HT1080 (cell line): Measurements from ENCODE around the gene SMTN. TPM values are rescaled to one million over a fixed set of nuclear protein-coding genes. Genes with fewer than 3 reads are reported as not detected.
"Not testable (repeated sequence)": the region's sequence is repeated elsewhere in the genome, so short reads cannot be mapped to it uniquely, and the experiment has no call there.

ENCODE experiments used
- DNase-seq: peaks from one replicate; pipeline ENCODE4 v3.0.0-alpha.2; 2015; ENCODE audit warnings: low read depth
- total RNA-seq: library from RNA; depleted of rRNA; stranded (reverse); fragments of >200 nt; shearing (Covaris generic); gene quantifications from 2 replicates; pipeline ENCODE4 v1.2.3, GENCODE V29; 2014

The SMTN gene
- total RNA-seq, 1 experiment from 2014 or later = 96.3 TPM

GRCh38 chr22:31103111-31103510 is 22.0 kb downstream of the SMTN start:
- DNase-seq = no peak

GRCh38 chr22:31103899-31104694 is 23.0 kb downstream of the SMTN start:
- no peak for DNase-seq

DNA sequence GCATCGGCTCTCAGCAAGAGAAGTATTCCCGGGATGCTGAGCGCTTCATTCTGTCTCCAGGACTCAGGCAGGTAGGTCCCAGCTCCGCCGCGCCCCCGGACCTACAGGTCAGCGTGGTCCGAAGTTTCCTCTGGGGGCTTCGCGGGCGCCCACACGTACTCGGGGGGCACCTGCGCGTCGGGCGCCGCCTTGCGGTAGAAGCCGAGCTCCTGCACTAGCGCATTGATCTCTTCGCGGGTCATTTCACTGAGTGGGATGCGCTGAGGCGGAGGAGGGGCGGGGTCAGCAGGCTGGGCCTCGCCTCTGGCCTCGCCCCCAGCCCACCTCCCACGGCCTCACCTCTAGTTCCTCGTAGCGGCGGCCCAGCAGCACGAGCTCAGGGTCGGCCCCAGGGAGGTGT is 23.8 kb downstream of the SMTN start:
- DNase-seq = no peak

DNA sequence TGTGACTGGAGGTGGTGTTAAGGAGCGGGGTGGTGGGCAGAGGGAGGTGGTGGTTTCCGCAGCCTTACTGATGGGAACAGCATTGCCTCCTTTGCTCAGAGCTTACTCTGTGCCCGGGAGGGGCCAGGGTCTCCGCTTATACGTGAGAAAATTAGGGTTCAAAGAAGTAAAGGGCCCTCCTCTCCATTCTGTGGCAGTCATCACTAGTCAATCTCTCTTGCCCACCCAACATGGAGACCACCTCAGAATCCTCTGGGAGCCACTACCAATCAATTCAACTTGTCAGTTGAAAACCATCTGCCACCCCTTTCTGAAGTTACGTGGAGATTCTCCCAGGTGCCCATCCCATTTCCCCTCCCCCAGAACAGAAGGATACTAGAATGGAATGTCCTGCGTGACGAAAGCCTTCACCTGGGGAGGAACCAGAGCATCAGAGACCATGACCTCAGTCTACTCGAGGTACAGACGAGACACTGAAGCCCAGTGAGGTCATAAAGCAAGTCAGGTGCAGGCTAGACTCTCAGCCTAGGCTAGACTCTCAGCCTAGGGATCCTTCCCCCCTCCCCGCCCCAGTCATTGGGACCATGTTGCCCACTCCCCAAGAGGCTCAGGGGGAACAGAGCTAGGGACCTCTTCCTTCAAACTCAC is 24.3 kb downstream of the SMTN start:
- no peak for DNase-seq

GRCh38 chr22:31106001-31106571 is 25.0 kb downstream of the SMTN start:
- no peak for DNase-seq

DNA sequence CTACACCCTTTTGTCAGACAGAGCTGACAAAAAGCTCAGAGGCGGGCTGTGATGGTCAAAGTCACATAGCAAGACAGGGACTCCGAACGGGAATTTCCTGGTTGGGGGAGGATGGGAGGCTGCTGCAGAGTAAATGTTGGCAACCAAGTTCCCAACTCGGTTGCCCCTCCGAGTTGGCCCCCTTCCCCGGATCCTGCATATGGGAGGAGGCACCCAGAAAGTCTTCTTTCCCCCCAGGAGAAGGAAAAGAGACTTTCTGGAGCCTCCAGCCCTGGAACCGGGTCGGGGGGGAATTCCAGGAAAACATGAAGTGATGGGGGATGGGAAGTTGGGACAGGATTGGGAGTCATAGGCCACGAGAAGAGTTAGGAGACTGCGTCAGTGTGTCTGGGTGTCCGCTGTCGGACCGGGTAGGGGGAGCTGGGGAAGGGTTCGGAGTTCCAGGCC is 25.6 kb downstream of the SMTN start:
- DNase-seq = no peak

- DNase-seq = peak; percentile 96
These were observed 26.2 kb downstream of the SMTN start, which contains the start of gene SELENOM for GRCh38 chr22:31107178-31107893. Gene SELENOM, minus strand, starts transcription at chr22:31107568. Its CDS starts 63 bp downstream, at chr22:31107505.

DNA sequence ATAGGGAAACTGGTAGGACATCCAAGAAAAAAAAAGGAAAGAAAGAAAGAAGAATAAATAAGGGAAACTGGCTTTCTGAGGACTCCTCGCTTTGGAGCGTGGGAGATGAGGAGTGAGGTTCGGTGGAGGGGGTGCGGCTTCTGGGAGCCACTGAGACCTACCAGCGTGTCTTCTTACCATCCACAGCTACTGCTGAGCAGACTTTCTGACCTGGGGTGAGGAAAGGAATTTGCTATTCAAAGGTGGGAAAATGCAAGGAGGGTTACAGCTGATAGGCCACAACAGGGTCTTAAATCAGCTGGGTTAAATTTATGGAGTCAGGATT is 26.7 kb downstream of the SMTN start:
- DNase-seq = no peak

GRCh38 chr22:31112547-31113091 is 31.5 kb downstream of the SMTN start:
- not testable (repeated sequence) for DNase-seq

DNA sequence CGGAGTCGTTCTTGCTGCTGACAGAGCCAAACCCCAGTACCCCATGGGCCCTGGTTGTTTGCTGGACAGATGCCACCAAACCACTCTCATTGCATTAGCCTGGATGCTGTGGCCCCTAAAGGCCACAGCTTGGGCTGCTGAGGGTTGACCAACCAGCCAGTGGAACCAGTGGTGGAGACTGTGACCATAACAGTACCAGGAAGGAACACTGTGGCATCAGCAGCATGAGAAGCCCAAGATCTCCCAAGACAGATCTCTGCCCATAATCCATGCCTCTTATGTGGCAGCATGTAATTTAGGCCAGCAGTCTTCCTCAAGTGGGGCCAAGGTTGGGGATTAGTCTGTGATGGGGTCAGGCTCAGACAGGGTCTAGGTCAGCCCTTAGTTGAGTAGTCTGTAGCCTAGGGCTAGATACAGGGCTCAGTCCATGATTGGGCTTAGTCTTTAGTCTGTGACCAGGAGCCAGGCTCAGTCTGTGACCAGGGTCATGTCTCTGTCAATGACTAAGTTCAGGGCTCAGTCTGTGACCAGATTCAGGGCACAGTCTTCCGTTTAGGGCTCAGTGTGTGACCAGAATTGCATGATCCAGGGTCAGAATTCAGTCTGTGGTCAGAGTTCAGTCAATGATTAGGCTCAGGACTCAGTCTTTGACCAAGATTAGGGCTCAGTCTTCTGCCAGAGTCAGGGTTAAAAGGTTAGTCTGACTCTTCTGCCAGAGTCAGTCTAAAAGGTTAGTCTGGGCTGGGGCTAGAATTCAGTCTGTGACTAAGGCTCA is 37.1 kb downstream of the SMTN start:
- DNase-seq = no peak

- DNase-seq = no peak
These were observed 38.1 kb downstream of the SMTN start for GRCh38 chr22:31119026-31119717.

DNA sequence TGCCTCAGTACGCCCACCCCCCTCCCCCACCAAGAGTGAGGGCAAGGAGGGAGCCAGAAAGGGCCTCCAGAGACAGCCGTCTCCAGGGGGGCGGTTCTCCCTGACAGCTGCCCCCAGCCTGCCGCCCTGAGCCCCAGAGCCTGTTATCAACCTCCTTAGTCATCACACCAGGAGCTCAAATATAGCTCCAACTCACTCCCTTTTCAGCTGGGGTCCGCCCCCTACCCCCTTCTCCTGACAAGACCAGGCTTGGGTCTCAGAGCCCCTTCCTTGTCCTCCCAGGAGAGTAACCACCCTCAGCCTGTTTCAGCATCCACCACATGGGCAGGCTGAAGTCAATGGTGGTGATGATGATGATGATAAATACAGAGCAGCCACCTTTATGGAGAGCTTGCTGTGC is 39.1 kb downstream of the SMTN start:
- DNase-seq = no peak

DNA sequence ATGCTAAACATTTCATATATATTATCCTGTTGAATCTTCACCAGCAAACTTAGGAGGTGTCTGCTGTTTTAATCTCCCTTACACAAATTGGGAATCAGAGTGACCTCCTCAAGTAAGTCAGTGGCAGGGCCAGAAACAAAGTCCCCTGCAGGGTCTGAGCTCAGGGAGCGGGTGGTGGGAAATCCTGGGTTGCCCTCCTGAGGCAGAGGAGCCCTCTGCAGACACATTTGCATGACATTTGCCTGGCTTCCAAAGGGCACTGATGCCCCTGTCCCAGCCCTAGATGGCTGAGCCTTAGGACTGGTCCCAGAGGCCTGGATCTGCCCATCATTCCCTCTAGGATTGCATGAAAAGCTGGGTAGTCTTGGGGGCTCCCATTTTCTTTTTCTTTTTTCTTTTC is 39.5 kb downstream of the SMTN start:
- no peak for DNase-seq

DNA sequence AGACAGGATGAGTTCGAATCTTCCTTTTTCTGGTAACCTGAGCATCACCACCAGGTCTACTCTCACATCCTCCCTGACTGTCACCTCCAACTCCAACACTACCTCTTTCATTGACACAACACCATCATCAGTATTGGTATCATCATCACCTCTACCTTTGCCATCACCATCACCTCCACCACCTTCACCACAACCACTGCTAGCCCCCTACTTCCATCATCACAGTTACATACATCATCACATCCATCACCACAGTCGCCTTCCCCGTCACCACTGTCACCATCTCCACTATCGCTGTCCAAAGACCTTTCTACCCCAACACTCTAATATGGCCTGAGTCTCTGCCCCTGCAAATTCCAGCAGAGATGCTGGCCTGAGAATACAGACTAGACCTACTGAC is 40.3 kb downstream of the SMTN start:
- DNase-seq = no peak

- no peak for DNase-seq
These were observed 41.0 kb downstream of the SMTN start for GRCh38 chr22:31122196-31122531.

- DNase-seq = peak; percentile 44
These were observed 41.6 kb downstream of the SMTN start, which contains the start of gene INPP5J for GRCh38 chr22:31122532-31123291. Gene INPP5J, plus strand, starts transcription at chr22:31122966. Its CDS starts 49 bp downstream, at chr22:31123015.

GRCh38 chr22:31123292-31123602 is 42.1 kb downstream of the SMTN start:
- no peak for DNase-seq

GRCh38 chr22:31124290-31124689 is 43.2 kb downstream of the SMTN start:
- DNase-seq = no peak

- DNase-seq = no peak
These were observed 43.8 kb downstream of the SMTN start for GRCh38 chr22:31124811-31125465.
